Activated T-cell treated with anti-CD3 and anti-CD28 coated beads, Interleukin-2, amount 50 U/mL, for 72 hours (primary cell): Measurements from ENCODE around the gene IFT74. TPM values are rescaled to one million over a fixed set of nuclear protein-coding genes. Genes with fewer than 3 reads are reported as not detected.
"Not testable (repeated sequence)": the region's sequence is repeated elsewhere in the genome, so short reads cannot be mapped to it uniquely, and the experiment has no call there.

Experiments used
- ATAC-seq, 2 donors: fragments of 150-1000 bp; cut with Tn5 transposase; replicated peaks in 1 of 2; 2 replicates each; pipeline ENCODE4 v1.10.0; 2021; ENCODE audit warnings: moderate library complexity in 2 of 2, mild to moderate bottlenecking in 1 of 2
- DNase-seq, 2 donors: peaks; one replicate each; pipeline ENCODE4 v3.0.0; 2021 to 2022; ENCODE audit warnings: mixed read lengths in 1 of 2
- H3K27ac Mint-ChIP-seq: one replicate; pipeline ENCODE4 v1.8.0; 2022; ENCODE audit warnings: mild to moderate bottlenecking, moderate library complexity, mixed read lengths
- H3K27me3 Mint-ChIP-seq: one replicate; pipeline ENCODE4 v1.8.0; 2022; ENCODE audit warnings: low read depth, mixed read lengths
- H3K36me3 Mint-ChIP-seq, 2 donors: one replicate each; pipeline ENCODE4 v1.8.0; 2022; ENCODE audit warnings: mixed read lengths in 2 of 2, mild to moderate bottlenecking in 1 of 2; ENCODE audit not compliant: insufficient read depth in 2 of 2
- H3K4me1 Mint-ChIP-seq: one replicate; pipeline ENCODE4 v1.8.0; 2022; ENCODE audit warnings: low read depth, mixed read lengths
- H3K4me3 Mint-ChIP-seq, 2 donors: one replicate each; pipeline ENCODE4 v1.8.0; 2022; ENCODE audit warnings: mild to moderate bottlenecking in 2 of 2, mixed read lengths in 2 of 2, moderate library complexity in 2 of 2
- H3K9me3 Mint-ChIP-seq, 2 donors: one replicate each; pipeline ENCODE4 v1.8.0; 2022; ENCODE audit warnings: mixed read lengths in 2 of 2
- total RNA-seq, 2 donors: library from RNA; stranded (reverse); gene quantifications; one replicate each; pipeline ENCODE4 v1.2.3, GENCODE V29; 2022

The IFT74 gene
- total RNA-seq, 2 donors from 2014 or later: 10.0 to 11.6 TPM

GRCh38 chr9:27054841-27055240 lies 98.6 kb downstream of the IFT74 start:
- DNase-seq (no peak), ATAC-seq (no peak)
- Mint-ChIP-seq H3K4me3 (no peak overlapping the region), H3K27ac (no peak overlapping the region), H3K36me3 (peaks cover 0 to 3% of the 10 kb centered on the region in 2 donors), H3K4me1 (no peaks in the 10 kb centered on the region), H3K9me3 (no peaks in the 10 kb centered on the region), H3K27me3 (no peaks in the 10 kb centered on the region)

- H3K36me3 Mint-ChIP-seq: peaks cover 0 to 1% of the 10 kb centered on the region in 2 donors
- H3K9me3 Mint-ChIP-seq: no peaks in the 10 kb centered on the region
- no peaks in the 10 kb centered on the region for H3K4me1 Mint-ChIP-seq
- no peak for ATAC-seq
- no peak overlapping the region for H3K27ac Mint-ChIP-seq
- DNase-seq: no peak
- H3K4me3 Mint-ChIP-seq: no peak overlapping the region
- H3K27me3 Mint-ChIP-seq: no peaks in the 10 kb centered on the region
These were observed 103.2 kb downstream of the IFT74 start for GRCh38 chr9:27059412-27059811.

- no peak for ATAC-seq
- no peak overlapping the region for H3K4me3 Mint-ChIP-seq
- DNase-seq: no peak
- no peaks in the 10 kb centered on the region for H3K9me3 Mint-ChIP-seq
- no peaks in the 10 kb centered on the region for H3K4me1 Mint-ChIP-seq
- no peaks in the 10 kb centered on the region for H3K27me3 Mint-ChIP-seq
- peaks cover 0 to 1% of the 10 kb centered on the region in 2 donors for H3K36me3 Mint-ChIP-seq
- no peak overlapping the region for H3K27ac Mint-ChIP-seq
These were observed 103.7 kb downstream of the IFT74 start for GRCh38 chr9:27059907-27060306.

GRCh38 chr9:27065288-27065687 lies 109.1 kb downstream of the IFT74 start:
- Mint-ChIP-seq H3K4me3 (no peak overlapping the region), H3K27me3 (no peaks in the 10 kb centered on the region), H3K36me3 (no peaks in the 10 kb centered on the region), H3K4me1 (no peaks in the 10 kb centered on the region), H3K27ac (no peak overlapping the region), H3K9me3 (no peaks in the 10 kb centered on the region)
- no peak for DNase-seq
- ATAC-seq: no peak

GRCh38 chr9:27073841-27074728 lies 117.9 kb downstream of the IFT74 start:
- H3K4me1 Mint-ChIP-seq: no peaks in the 10 kb centered on the region
- H3K27me3 Mint-ChIP-seq: no peaks in the 10 kb centered on the region
- no peak overlapping the region for H3K4me3 Mint-ChIP-seq
- no peak for ATAC-seq
- peaks cover 4 to 6% of the 10 kb centered on the region in 2 donors for H3K36me3 Mint-ChIP-seq
- no peak for DNase-seq
- H3K9me3 Mint-ChIP-seq: peaks cover 2 to 4% of the 10 kb centered on the region in 2 donors
- H3K27ac Mint-ChIP-seq: no peak overlapping the region

GRCh38 chr9:27078685-27079084 lies 122.5 kb downstream of the IFT74 start:
- Mint-ChIP-seq H3K4me1 (no peaks in the 10 kb centered on the region), H3K9me3 (peaks cover 0 to 1% of the 10 kb centered on the region in 2 donors), H3K36me3 (peaks cover under 1 to 3% of the 10 kb centered on the region in 2 donors), H3K27me3 (no peaks in the 10 kb centered on the region), H3K27ac (no peak overlapping the region), H3K4me3 (no peak overlapping the region)
- DNase-seq (no peak), ATAC-seq (no peak)

GRCh38 chr9:27085456-27085855 lies 129.2 kb downstream of the IFT74 start:
- H3K4me1 Mint-ChIP-seq: no peaks in the 10 kb centered on the region
- no peaks in the 10 kb centered on the region for H3K27me3 Mint-ChIP-seq
- H3K27ac Mint-ChIP-seq: no peak overlapping the region
- no peaks in the 10 kb centered on the region for H3K9me3 Mint-ChIP-seq
- no peak overlapping the region for H3K4me3 Mint-ChIP-seq
- no peaks in the 10 kb centered on the region for H3K36me3 Mint-ChIP-seq
- ATAC-seq (no peak), DNase-seq (no peak)

GRCh38 chr9:27086818-27087680 lies 130.8 kb downstream of the IFT74 start:
- Mint-ChIP-seq H3K27ac (no peak overlapping the region), H3K27me3 (no peaks in the 10 kb centered on the region), H3K36me3 (no peaks in the 10 kb centered on the region), H3K4me1 (no peaks in the 10 kb centered on the region), H3K9me3 (no peaks in the 10 kb centered on the region), H3K4me3 (no peak overlapping the region)
- ATAC-seq (no peak), DNase-seq (no peak)

GRCh38 chr9:27088981-27089380 lies 132.8 kb downstream of the IFT74 start:
- Mint-ChIP-seq H3K36me3 (no peaks in the 10 kb centered on the region), H3K4me3 (no peak overlapping the region), H3K27me3 (no peaks in the 10 kb centered on the region), H3K4me1 (no peaks in the 10 kb centered on the region), H3K27ac (no peak overlapping the region), H3K9me3 (no peaks in the 10 kb centered on the region)
- DNase-seq: no peak
- ATAC-seq: no peak

GRCh38 chr9:27089706-27090105 lies 133.5 kb downstream of the IFT74 start:
- H3K4me1 Mint-ChIP-seq: no peaks in the 10 kb centered on the region
- no peaks in the 10 kb centered on the region for H3K36me3 Mint-ChIP-seq
- H3K27me3 Mint-ChIP-seq: no peaks in the 10 kb centered on the region

GRCh38 chr9:27090231-27090630 lies 134.0 kb downstream of the IFT74 start:
- H3K9me3 Mint-ChIP-seq: no peaks in the 10 kb centered on the region
- no peak overlapping the region for H3K4me3 Mint-ChIP-seq
- no peak overlapping the region for H3K27ac Mint-ChIP-seq
- no peaks in the 10 kb centered on the region for H3K36me3 Mint-ChIP-seq
- H3K4me1 Mint-ChIP-seq: no peaks in the 10 kb centered on the region
- ATAC-seq (no peak), DNase-seq (no peak)
- H3K27me3 Mint-ChIP-seq: no peaks in the 10 kb centered on the region

More at GRCh38 chr9:27089706-27090105, 133.5 kb downstream of the IFT74 start:
- ATAC-seq (no peak), DNase-seq (no peak)
- no peaks in the 10 kb centered on the region for H3K9me3 Mint-ChIP-seq
- H3K27ac Mint-ChIP-seq: no peak overlapping the region
- no peak overlapping the region for H3K4me3 Mint-ChIP-seq

- Mint-ChIP-seq H3K36me3 (no peaks in the 10 kb centered on the region), H3K27me3 (no peaks in the 10 kb centered on the region), H3K4me1 (no peaks in the 10 kb centered on the region), H3K4me3 (no peak overlapping the region), H3K9me3 (no peaks in the 10 kb centered on the region), H3K27ac (no peak overlapping the region)
- DNase-seq (no peak), ATAC-seq (no peak)
These were observed 134.5 kb downstream of the IFT74 start for GRCh38 chr9:27090711-27091110.

- not testable (repeated sequence) for H3K27me3 Mint-ChIP-seq, H3K27ac Mint-ChIP-seq, ATAC-seq, H3K36me3 Mint-ChIP-seq, H3K9me3 Mint-ChIP-seq, H3K4me1 Mint-ChIP-seq, DNase-seq, H3K4me3 Mint-ChIP-seq
These were observed 136.3 kb downstream of the IFT74 start for GRCh38 chr9:27092496-27092895.
